Osteoblast (primary cell): ENCODE measurements around the gene MNAT1. TPM values are rescaled to one million over a fixed set of nuclear protein-coding genes. Genes with fewer than 3 reads are reported as not detected.
A peak's percentile ranks its signal among the peaks of the same experiment; 100 is the strongest.

Source experiments
- DNase-seq: peaks from one replicate; pipeline ENCODE4 v3.0.0; 2011; ENCODE audit warnings: low spot score, mixed read lengths; ENCODE audit not compliant: insufficient read length; ENCODE audit errors: missing footprints
- H2AFZ ChIP-seq: 2 replicates; pipeline ENCODE4 v1.6.0; 2011; ENCODE audit warnings: mild to moderate bottlenecking, low read length
- H3K27ac ChIP-seq: 2 replicates; pipeline ENCODE4 v1.5.1; 2011; ENCODE audit warnings: mild to moderate bottlenecking, low read depth, low read length, moderate library complexity
- H3K27me3 ChIP-seq: 2 replicates; pipeline ENCODE4 v1.6.0; 2012; ENCODE audit warnings: mild to moderate bottlenecking, control low read depth, inconsistent platforms, low read length, moderate library complexity; ENCODE audit not compliant: insufficient read depth
- H3K36me3 ChIP-seq: 2 replicates; pipeline ENCODE4 v1.5.1; 2011; ENCODE audit warnings: mild to moderate bottlenecking, low read length, control low read depth, moderate library complexity; ENCODE audit not compliant: insufficient read depth
- H3K4me1 ChIP-seq: 2 replicates; pipeline ENCODE4 v1.5.1; 2011; ENCODE audit warnings: mild to moderate bottlenecking, low read length, control low read depth, moderate library complexity; ENCODE audit not compliant: insufficient read depth
- H3K4me2 ChIP-seq: 2 replicates; pipeline ENCODE4 v1.6.0; 2011; ENCODE audit warnings: mild to moderate bottlenecking, low read length; ENCODE audit not compliant: insufficient read depth
- H3K4me3 ChIP-seq: fragments of 200-600 bp; sonication (generic); 3 replicates; pipeline ENCODE4 v1.5.1; 2012; ENCODE audit warnings: mild to moderate bottlenecking, low read length, inconsistent platforms; ENCODE audit not compliant: insufficient read depth
- H3K79me2 ChIP-seq: 2 replicates; pipeline ENCODE4 v1.6.0; 2012; ENCODE audit warnings: mild to moderate bottlenecking, low read length, control low read depth, inconsistent platforms; ENCODE audit not compliant: insufficient read depth
- H3K9me3 ChIP-seq: 2 replicates; pipeline ENCODE4 v1.5.1; 2011; ENCODE audit warnings: low read depth, low read length, control low read depth
- H4K20me1 ChIP-seq: 2 replicates; pipeline ENCODE4 v1.6.0; 2012; ENCODE audit warnings: mild to moderate bottlenecking, low read length, control low read depth; ENCODE audit not compliant: insufficient read depth
- total RNA-seq: library from RNA; depleted of rRNA; stranded (reverse); fragments of >200 nt; gene quantifications from 2 replicates; pipeline ENCODE4 v1.2.3, GENCODE V29; 2012
- TF ChIP-seq, protein P1 (sequence below): IDR thresholded peaks from 2 replicates; pipeline ENCODE4 v1.5.1; 2011; ENCODE audit warnings: mild to moderate bottlenecking, low read depth, low read length, moderate library complexity; ENCODE audit errors: extremely low read depth

The MNAT1 gene
- total RNA-seq, 1 donor: 51.4 TPM

DNA sequence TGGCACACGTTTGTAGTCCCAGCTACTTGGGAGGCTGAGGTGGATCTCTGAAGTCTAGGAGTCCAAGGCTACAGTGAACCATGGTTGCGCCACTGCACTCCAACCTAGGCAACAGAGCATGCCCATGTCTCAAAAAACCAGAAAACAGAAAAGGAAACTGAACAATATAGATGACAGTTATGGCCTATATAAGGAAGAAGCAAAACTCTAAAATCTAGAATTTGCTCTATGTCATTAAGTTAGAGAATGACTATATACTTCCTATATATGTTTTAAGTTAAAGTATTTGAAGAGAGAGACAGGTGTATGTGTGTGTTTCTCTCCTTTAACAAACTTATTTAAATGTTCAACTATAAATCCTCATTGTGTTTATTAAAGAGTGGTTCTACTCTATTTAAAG, 65.8 kb downstream of the MNAT1 start:
- no peaks in the 10 kb centered on the region for H3K9me3 ChIP-seq
- TF ChIP-seq, protein P1, sequence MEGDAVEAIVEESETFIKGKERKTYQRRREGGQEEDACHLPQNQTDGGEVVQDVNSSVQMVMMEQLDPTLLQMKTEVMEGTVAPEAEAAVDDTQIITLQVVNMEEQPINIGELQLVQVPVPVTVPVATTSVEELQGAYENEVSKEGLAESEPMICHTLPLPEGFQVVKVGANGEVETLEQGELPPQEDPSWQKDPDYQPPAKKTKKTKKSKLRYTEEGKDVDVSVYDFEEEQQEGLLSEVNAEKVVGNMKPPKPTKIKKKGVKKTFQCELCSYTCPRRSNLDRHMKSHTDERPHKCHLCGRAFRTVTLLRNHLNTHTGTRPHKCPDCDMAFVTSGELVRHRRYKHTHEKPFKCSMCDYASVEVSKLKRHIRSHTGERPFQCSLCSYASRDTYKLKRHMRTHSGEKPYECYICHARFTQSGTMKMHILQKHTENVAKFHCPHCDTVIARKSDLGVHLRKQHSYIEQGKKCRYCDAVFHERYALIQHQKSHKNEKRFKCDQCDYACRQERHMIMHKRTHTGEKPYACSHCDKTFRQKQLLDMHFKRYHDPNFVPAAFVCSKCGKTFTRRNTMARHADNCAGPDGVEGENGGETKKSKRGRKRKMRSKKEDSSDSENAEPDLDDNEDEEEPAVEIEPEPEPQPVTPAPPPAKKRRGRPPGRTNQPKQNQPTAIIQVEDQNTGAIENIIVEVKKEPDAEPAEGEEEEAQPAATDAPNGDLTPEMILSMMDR: no peak
- H2AFZ ChIP-seq: no peak overlapping the region
- H3K4me2 ChIP-seq: no peak overlapping the region
- no peak for DNase-seq
- H3K27ac ChIP-seq: no peak overlapping the region
- no peaks in the 10 kb centered on the region for H3K4me1 ChIP-seq
- H3K79me2 ChIP-seq: no peaks in the 10 kb centered on the region
- peaks cover 4% of the 10 kb centered on the region for H3K36me3 ChIP-seq
- H4K20me1 ChIP-seq: no peaks in the 10 kb centered on the region
- H3K4me3 ChIP-seq: no peak overlapping the region
- H3K27me3 ChIP-seq: no peaks in the 10 kb centered on the region

DNA sequence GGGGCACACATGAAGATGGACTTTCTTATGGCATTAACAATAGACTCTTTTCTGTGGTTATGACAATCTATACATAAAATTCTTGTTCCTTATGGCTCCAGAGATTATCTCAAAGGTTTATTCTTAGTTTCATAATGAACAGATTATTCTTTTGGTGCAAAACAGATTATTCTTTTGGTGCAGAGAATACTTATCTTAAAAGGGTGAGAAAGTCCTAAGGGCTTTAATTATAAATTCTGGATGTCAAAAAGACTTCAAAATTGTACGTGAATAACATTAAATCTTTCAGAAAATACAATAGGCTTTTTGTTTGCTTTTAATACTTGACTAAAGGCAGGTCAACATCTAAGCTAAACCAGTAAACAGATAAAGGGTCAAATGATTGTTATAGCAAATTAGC, 69.3 kb downstream of the MNAT1 start:
- H2AFZ ChIP-seq: no peak overlapping the region
- H3K9me3 ChIP-seq: no peaks in the 10 kb centered on the region
- H3K79me2 ChIP-seq: no peaks in the 10 kb centered on the region
- no peaks in the 10 kb centered on the region for H3K36me3 ChIP-seq
- no peaks in the 10 kb centered on the region for H3K4me1 ChIP-seq
- no peak overlapping the region for H3K27ac ChIP-seq
- H3K4me3 ChIP-seq: no peak overlapping the region
- no peaks in the 10 kb centered on the region for H3K27me3 ChIP-seq
- H4K20me1 ChIP-seq: no peaks in the 10 kb centered on the region
- DNase-seq: no peak
- TF ChIP-seq, protein P1: no peak
- no peak overlapping the region for H3K4me2 ChIP-seq

DNA sequence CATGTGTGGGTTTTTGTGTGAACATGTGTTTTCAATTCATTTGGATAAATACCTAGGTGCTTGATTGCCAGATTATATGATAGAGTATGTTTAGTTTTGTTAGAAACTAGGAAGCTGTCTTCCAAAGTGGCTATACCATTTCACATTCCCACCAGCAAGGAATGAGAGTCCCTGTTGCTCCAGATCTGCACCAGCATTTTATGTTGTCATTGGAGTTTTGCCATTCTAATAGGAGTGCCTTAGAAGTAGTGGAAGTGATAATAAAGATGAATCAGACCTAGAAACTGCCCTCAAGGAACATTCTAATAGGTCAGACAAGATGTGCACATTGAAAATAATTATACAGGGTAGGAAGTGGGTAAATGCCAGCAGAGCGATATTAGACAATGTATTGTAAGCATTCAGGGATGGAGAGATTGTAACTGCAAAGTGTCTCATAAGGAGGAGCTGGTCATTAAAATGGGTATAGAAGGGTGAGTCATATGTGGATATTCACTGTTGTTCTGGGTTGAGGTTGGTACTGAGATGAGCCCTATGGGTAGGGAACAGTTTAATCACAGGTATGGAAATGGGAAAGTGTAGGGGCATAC, 71.4 kb downstream of the MNAT1 start:
- Histone ChIP-seq H3K4me3 (no peak overlapping the region), H3K36me3 (no peaks in the 10 kb centered on the region), H2AFZ (no peak overlapping the region), H3K27ac (no peak overlapping the region), H3K4me2 (no peak overlapping the region), H4K20me1 (no peaks in the 10 kb centered on the region), H3K79me2 (no peaks in the 10 kb centered on the region), H3K4me1 (no peaks in the 10 kb centered on the region), H3K27me3 (no peaks in the 10 kb centered on the region), H3K9me3 (no peaks in the 10 kb centered on the region)
- TF ChIP-seq, protein P1: no peak
- DNase-seq: peak; percentile 42

DNA sequence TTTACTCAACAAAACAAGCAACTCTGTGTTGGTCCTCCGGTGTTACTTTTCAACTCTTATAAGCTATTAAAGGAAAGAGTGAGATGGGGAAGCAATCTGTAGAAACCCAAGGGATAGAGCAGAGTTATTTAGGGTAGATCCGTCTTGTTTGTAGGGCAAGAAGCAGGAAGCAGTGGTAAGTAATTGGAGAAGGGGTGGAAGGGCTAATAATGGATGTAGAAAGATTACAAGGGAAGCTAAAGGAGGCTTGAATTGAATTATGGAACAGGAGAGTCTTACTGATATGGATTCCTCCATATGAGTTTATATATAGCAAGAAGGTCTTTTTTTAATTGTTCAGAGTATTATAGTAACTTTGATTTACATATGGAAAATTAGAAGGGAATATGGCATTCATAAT, 72.7 kb downstream of the MNAT1 start:
- Histone ChIP-seq H3K4me2 (no peak overlapping the region), H3K36me3 (peaks cover 2% of the 10 kb centered on the region), H3K27me3 (no peaks in the 10 kb centered on the region), H4K20me1 (no peaks in the 10 kb centered on the region), H2AFZ (no peak overlapping the region), H3K9me3 (no peaks in the 10 kb centered on the region), H3K27ac (no peak overlapping the region), H3K79me2 (no peaks in the 10 kb centered on the region), H3K4me1 (no peaks in the 10 kb centered on the region), H3K4me3 (no peak overlapping the region)
- no peak for DNase-seq
- TF ChIP-seq, protein P1: no peak
